ENCODE results near the gene SERTM2.

DNA sequence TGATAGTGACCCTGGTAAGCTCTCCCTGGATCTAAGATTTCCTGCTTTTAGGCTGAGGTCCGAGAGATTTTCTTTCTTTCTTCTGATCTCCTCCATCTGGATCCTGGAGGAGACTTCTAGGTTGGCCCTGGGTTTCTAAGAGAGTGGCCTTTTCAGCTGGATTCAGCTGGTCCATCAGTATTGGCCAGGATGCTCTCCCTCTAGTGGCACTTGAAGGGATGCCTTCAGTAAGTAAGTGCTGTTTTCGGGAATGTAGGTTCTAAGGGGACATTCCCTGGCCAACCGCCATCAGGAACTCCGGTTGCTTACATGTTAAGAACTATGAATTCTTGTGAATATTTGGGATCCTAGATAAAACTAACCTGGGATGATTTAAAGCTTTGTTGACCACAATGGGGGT is 56.9 kb downstream of the SERTM2 start:
- peak; percentile 20 for TF ChIP-seq CTCF (IDR thresholded peaks at IDR 0.05; ENCODE audit: low read depth, low read length, poor library complexity, severe bottlenecking)
- no peak for TF ChIP-seq EZH2phosphoT487 (IDR thresholded peaks at IDR 0.05; ENCODE audit: borderline replicate concordance, low read length)

All from DOHH2 (cell line).